ENCODE data around the gene ANXA2. TPM values are rescaled to one million over a fixed set of nuclear protein-coding genes. Genes with fewer than 3 reads are reported as not detected.

The ANXA2 gene
- total and polyA plus RNA-seq, 2 donors (not counting 1 experiment from before 2014, with no cell fraction given), result 116 to 133 TPM

DNA sequence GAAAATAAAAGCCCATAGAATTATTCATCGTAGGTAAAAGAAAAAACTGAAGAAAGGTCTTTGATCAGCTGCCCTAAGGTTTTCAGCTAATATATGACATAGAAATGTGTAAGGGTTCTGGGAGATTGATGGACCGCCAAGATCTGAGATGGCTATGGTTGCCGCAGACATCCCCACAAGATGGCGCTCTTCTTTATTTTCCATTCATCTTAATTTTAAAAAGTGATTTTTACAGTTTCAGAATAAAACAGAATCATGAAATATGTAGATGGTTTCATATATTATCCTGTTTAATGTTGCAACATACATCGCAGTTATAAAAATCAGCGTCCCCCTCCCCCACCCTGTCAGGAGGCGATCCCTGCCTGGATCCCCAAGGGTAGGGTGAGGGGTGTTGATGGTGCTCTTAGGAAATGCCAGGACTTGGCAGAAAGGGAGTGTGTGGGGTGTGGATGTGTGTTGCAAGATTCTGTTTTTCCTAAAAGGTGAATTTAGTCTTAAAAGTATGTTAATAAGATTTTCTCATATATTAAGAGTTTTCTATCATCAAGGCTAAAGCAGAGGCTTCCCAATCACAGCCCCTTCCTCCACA, 68.8 kb downstream of the ANXA2 start:
- Histone ChIP-seq H3K4me1 (ENCODE audit: control insufficient read depth in 2 of 2, insufficient read depth in 2 of 2, low read length in 2 of 2) (no peaks in the 10 kb centered on the region), H2AFZ (ENCODE audit: insufficient read depth, low read depth, low read length, poor library complexity, severe bottlenecking) (no peak overlapping the region), H3K4me2 (replicated peaks; ENCODE audit: low read depth, low read length, poor library complexity, severe bottlenecking) (no peak overlapping the region), H4K20me1 (ENCODE audit: control insufficient read depth, insufficient read depth, low read length, poor library complexity, severe bottlenecking) (no peaks in the 10 kb centered on the region), H3K9me3 (ENCODE audit: control extremely low read depth in 1 of 3, control insufficient read depth in 2 of 3, insufficient read depth in 1 of 3, low read length in 2 of 3) (no peaks in the 10 kb centered on the region), H3K9ac (ENCODE audit: low read length) (no peak overlapping the region), H3K79me2 (ENCODE audit: control insufficient read depth, insufficient read depth, low read length) (no peaks in the 10 kb centered on the region), H3K27me3 (replicated peaks in 1 of 4; ENCODE audit: control extremely low read depth in 1 of 4, control insufficient read depth in 3 of 4, insufficient read depth in 4 of 4, low read length in 3 of 4) (peaks cover 0 to 19% (median 10%) of the 10 kb centered on the region in 4 experiments), H3K4me3 (ENCODE audit: control extremely low read depth in 1 of 5, extremely low read depth in 1 of 5, insufficient read depth in 1 of 5, low read depth in 2 of 5, low read length in 4 of 5) (no peak overlapping the region), H3K27ac (ENCODE audit: low read length in 2 of 2) (no peak overlapping the region), H3K36me3 (replicated peaks in 1 of 2; ENCODE audit: control extremely low read depth in 1 of 2, control insufficient read depth in 1 of 2, extremely low read depth in 1 of 2, insufficient read depth in 2 of 2, low read length in 1 of 2) (no peaks in the 10 kb centered on the region)
- peaks cover 40% of the 10 kb centered on the region for H3K27me3 Mint-ChIP-seq
- H3K9me3 Mint-ChIP-seq (ENCODE audit: insufficient read depth), result no peaks in the 10 kb centered on the region
- no peak overlapping the region for H3K27ac Mint-ChIP-seq
- TF ChIP-seq, protein P1, sequence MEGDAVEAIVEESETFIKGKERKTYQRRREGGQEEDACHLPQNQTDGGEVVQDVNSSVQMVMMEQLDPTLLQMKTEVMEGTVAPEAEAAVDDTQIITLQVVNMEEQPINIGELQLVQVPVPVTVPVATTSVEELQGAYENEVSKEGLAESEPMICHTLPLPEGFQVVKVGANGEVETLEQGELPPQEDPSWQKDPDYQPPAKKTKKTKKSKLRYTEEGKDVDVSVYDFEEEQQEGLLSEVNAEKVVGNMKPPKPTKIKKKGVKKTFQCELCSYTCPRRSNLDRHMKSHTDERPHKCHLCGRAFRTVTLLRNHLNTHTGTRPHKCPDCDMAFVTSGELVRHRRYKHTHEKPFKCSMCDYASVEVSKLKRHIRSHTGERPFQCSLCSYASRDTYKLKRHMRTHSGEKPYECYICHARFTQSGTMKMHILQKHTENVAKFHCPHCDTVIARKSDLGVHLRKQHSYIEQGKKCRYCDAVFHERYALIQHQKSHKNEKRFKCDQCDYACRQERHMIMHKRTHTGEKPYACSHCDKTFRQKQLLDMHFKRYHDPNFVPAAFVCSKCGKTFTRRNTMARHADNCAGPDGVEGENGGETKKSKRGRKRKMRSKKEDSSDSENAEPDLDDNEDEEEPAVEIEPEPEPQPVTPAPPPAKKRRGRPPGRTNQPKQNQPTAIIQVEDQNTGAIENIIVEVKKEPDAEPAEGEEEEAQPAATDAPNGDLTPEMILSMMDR (IDR thresholded peaks at IDR 0.05), result peak; percentile 76
- TF ChIP-seq EZH2 (IDR thresholded peaks at IDR 0.05; ENCODE audit: borderline replicate concordance, insufficient read depth, low read depth, low read length, poor library complexity, severe bottlenecking), result no peak
- no CpG with 5 or more reads among the region's 7 CpGs for WGBS (ENCODE audit: insufficient coverage)
- ChIA-PET POLR2A (no interaction called here), CTCF (interaction anchor here (0.7 to 3.1 kb wide), 4 partner anchors 10 to 192 kb away, joined by 3 to 19 read pairs (median 4); no protein-coding TSS in a partner anchor)
- no peak overlapping the region for H3K4me3 Mint-ChIP-seq
- peaks cover 2% of the 10 kb centered on the region for H3K4me1 Mint-ChIP-seq
- intact Hi-C loops (cut with micrococcal nuclease), result loop anchor here (1.0 kb wide), 1 partner anchor 191 kb away; no protein-coding TSS in a partner anchor
- no peak for ATAC-seq (ENCODE audit: low read depth)
- DNase-seq, result peak; percentile 25
